ENCODE measurements around the gene PRSS56. TPM values are rescaled to one million over a fixed set of nuclear protein-coding genes. Genes with fewer than 3 reads are reported as not detected.

Gene PRSS56
- total and polyA plus RNA-seq, 7 donors, result 0.82 to 5.0 (median 2.4) TPM

- H3K27ac ChIP-seq, result peak overlapping the region; percentile 99
- TF ChIP-seq CTCF (IDR thresholded peaks at IDR 0.05), result no peak
- H3K9me3 ChIP-seq, result no peaks in the 10 kb centered on the region
- H3K4me3 ChIP-seq, result peak overlapping the region; percentile 97
- 5 to 9% (median 7%) methylated on average over 7 of the region's 7 CpGs for WGBS, 3 donors
- intact Hi-C loops (cut with DNase I), result loop anchor here in 1 of 2 donors (2.0 kb wide), 1 partner anchor 24 kb away; no protein-coding TSS in a partner anchor
- H3K4me1 ChIP-seq, result peaks cover 44% of the 10 kb centered on the region
- no peaks in the 10 kb centered on the region for H3K27me3 ChIP-seq (ENCODE audit: insufficient read depth in 3 of 3, low read length in 2 of 3)
- ATAC-seq (no peak), DNase-seq (no peak)
- H3K36me3 ChIP-seq (ENCODE audit: insufficient read depth in 1 of 2, low read depth in 1 of 2), result peaks cover 6 to 33% of the 10 kb centered on the region in 2 donors
Observed at GRCh38 chr2:232551250-232551638, 31.1 kb downstream of the PRSS56 start.

GRCh38 chr2:232551776-232552175, 31.6 kb downstream of the PRSS56 start:
- WGBS, 3 donors, result 86 to 97% (median 91%) methylated on average over 4 of the region's 4 CpGs
- ATAC-seq, result no peak
- Histone ChIP-seq H3K4me1 (peaks cover 47% of the 10 kb centered on the region), H3K9me3 (no peaks in the 10 kb centered on the region), H3K36me3 (ENCODE audit: insufficient read depth in 1 of 2, low read depth in 1 of 2) (peaks cover 6 to 34% of the 10 kb centered on the region in 2 donors), H3K27ac (peak overlapping the region; percentile 99), H3K4me3 (peak overlapping the region; percentile 97), H3K27me3 (ENCODE audit: insufficient read depth in 3 of 3, low read length in 2 of 3) (no peaks in the 10 kb centered on the region)
- no peak for TF ChIP-seq CTCF (IDR thresholded peaks at IDR 0.05)
- intact Hi-C loops (cut with DNase I), result loop anchor here in 1 of 2 donors (2.0 kb wide), 1 partner anchor 23 kb away; no protein-coding TSS in a partner anchor
- DNase-seq, result no peak

- no peaks in the 10 kb centered on the region for H3K9me3 ChIP-seq
- H3K4me3 ChIP-seq, result no peak overlapping the region
- peaks cover 45% of the 10 kb centered on the region for H3K4me1 ChIP-seq
- peaks cover 12 to 71% of the 10 kb centered on the region in 2 donors for H3K36me3 ChIP-seq (ENCODE audit: insufficient read depth in 1 of 2, low read depth in 1 of 2)
- intact Hi-C loops (cut with DNase I), result no loop called here
- 62 to 77% (median 66%) methylated on average over 3 of the region's 3 CpGs for WGBS, 3 donors
- DNase-seq (no peak), ATAC-seq (no peak)
- TF ChIP-seq CTCF (IDR thresholded peaks at IDR 0.05), result no peak
- H3K27ac ChIP-seq, result no peak overlapping the region
- no peaks in the 10 kb centered on the region for H3K27me3 ChIP-seq (ENCODE audit: insufficient read depth in 3 of 3, low read length in 2 of 3)
Observed at GRCh38 chr2:232556426-232556825, 36.2 kb downstream of the PRSS56 start.

- no peaks in the 10 kb centered on the region for H3K9me3 ChIP-seq
- no peaks in the 10 kb centered on the region for H3K27me3 ChIP-seq (ENCODE audit: insufficient read depth in 3 of 3, low read length in 2 of 3)
- peaks cover 4% of the 10 kb centered on the region for H3K4me1 ChIP-seq
- ATAC-seq, result no peak
- TF ChIP-seq CTCF (IDR thresholded peaks at IDR 0.05), result no peak
- 83 to 90% (median 86%) methylated on average over 8 of the region's 8 CpGs for WGBS, 3 donors
- no peak overlapping the region for H3K4me3 ChIP-seq
- DNase-seq, result no peak
- intact Hi-C loops (cut with DNase I), result no loop called here
- no peak overlapping the region for H3K27ac ChIP-seq
- peaks cover 23 to 100% of the 10 kb centered on the region in 2 donors for H3K36me3 ChIP-seq (ENCODE audit: insufficient read depth in 1 of 2, low read depth in 1 of 2)
Observed at GRCh38 chr2:232562515-232563151, 42.4 kb downstream of the PRSS56 start.

GRCh38 chr2:232563580-232563979, 43.4 kb downstream of the PRSS56 start:
- Histone ChIP-seq H3K4me1 (peaks cover 12% of the 10 kb centered on the region), H3K9me3 (no peaks in the 10 kb centered on the region), H3K36me3 (ENCODE audit: insufficient read depth in 1 of 2, low read depth in 1 of 2) (peaks cover 26 to 99% of the 10 kb centered on the region in 2 donors), H3K27me3 (ENCODE audit: insufficient read depth in 3 of 3, low read length in 2 of 3) (no peaks in the 10 kb centered on the region), H3K27ac (no peak overlapping the region), H3K4me3 (no peak overlapping the region)
- 52 to 68% (median 65%) methylated on average over 3 of the region's 3 CpGs for WGBS, 3 donors
- no peak for TF ChIP-seq CTCF (IDR thresholded peaks at IDR 0.05)
- intact Hi-C loops (cut with DNase I), result no loop called here
- no peak for ATAC-seq
- no peak for DNase-seq

All from psoas muscle (tissue), 8 donors.